ENCODE measurements around the gene TBC1D17. TPM values are rescaled to one million over a fixed set of nuclear protein-coding genes. Genes with fewer than 3 reads are reported as not detected.

Gene TBC1D17
- total RNA-seq, 2 donors from 2014 or later, result 40.7 to 47.3 TPM

GRCh38 chr19:49839713-49840112, 37.8 kb upstream of the TBC1D17 start:
- Mint-ChIP-seq H3K27me3 (ENCODE audit: insufficient read depth) (no peaks in the 10 kb centered on the region), H3K9me3 (no peaks in the 10 kb centered on the region), H3K4me1 (no peaks in the 10 kb centered on the region), H3K36me3 (ENCODE audit: low read depth) (peaks cover 55% of the 10 kb centered on the region), H3K4me3 (no peak overlapping the region), H3K27ac (no peak overlapping the region)
- TF ChIP-seq CTCF (conservative IDR thresholded peaks at IDR 0.05), result no peak
- Histone ChIP-seq H3K36me3 (ENCODE audit: control insufficient read depth, insufficient read depth, low read length) (peaks cover 24% of the 10 kb centered on the region), H3K4me1 (ENCODE audit: control insufficient read depth, insufficient read depth, low read length) (no peaks in the 10 kb centered on the region), H3K4me3 (ENCODE audit: low read length) (no peak overlapping the region), H3K27me3 (ENCODE audit: control insufficient read depth, insufficient read depth, low read length, poor library complexity, severe bottlenecking) (no peaks in the 10 kb centered on the region), H3K9ac (ENCODE audit: extremely low read depth, low read length, poor library complexity, severe bottlenecking) (no peak overlapping the region), H3K9me3 (ENCODE audit: control insufficient read depth, low read length) (no peaks in the 10 kb centered on the region), H3K27ac (ENCODE audit: low read depth, low read length) (no peak overlapping the region)
- WGBS, 2 experiments (ENCODE audit: insufficient coverage in 1 of 2, insufficient read length in 1 of 2), result 97 to 99% methylated on average over 10 to 11 of the region's 11 CpGs
- DNase-seq, result no peak

GRCh38 chr19:49840321-49840720, 37.2 kb upstream of the TBC1D17 start:
- H3K27ac ChIP-seq (ENCODE audit: low read depth, low read length), result no peak overlapping the region
- H3K9ac ChIP-seq (ENCODE audit: extremely low read depth, low read length, poor library complexity, severe bottlenecking), result no peak overlapping the region
- Mint-ChIP-seq H3K27me3 (ENCODE audit: insufficient read depth) (no peaks in the 10 kb centered on the region), H3K4me1 (no peaks in the 10 kb centered on the region), H3K36me3 (ENCODE audit: low read depth) (peaks cover 49% of the 10 kb centered on the region), H3K27ac (peak overlapping the region; percentile 41), H3K9me3 (no peaks in the 10 kb centered on the region), H3K4me3 (no peak overlapping the region)
- no peak for DNase-seq
- no peaks in the 10 kb centered on the region for H3K4me1 ChIP-seq (ENCODE audit: control insufficient read depth, insufficient read depth, low read length)
- no peak overlapping the region for H3K4me3 ChIP-seq (ENCODE audit: low read length)
- no peak for TF ChIP-seq CTCF (conservative IDR thresholded peaks at IDR 0.05)
- H3K27me3 ChIP-seq (ENCODE audit: control insufficient read depth, insufficient read depth, low read length, poor library complexity, severe bottlenecking), result no peaks in the 10 kb centered on the region
- no peaks in the 10 kb centered on the region for H3K9me3 ChIP-seq (ENCODE audit: control insufficient read depth, low read length)
- 91 to 96% methylated on average over 8 to 11 of the region's 11 CpGs for WGBS, 2 experiments (ENCODE audit: insufficient coverage in 1 of 2, insufficient read length in 1 of 2)
- H3K36me3 ChIP-seq (ENCODE audit: control insufficient read depth, insufficient read depth, low read length), result peaks cover 20% of the 10 kb centered on the region

GRCh38 chr19:49840736-49841249, 36.7 kb upstream of the TBC1D17 start:
- no peaks in the 10 kb centered on the region for H3K27me3 Mint-ChIP-seq (ENCODE audit: insufficient read depth)
- Histone ChIP-seq H3K4me3 (ENCODE audit: low read length) (no peak overlapping the region), H3K9me3 (ENCODE audit: control insufficient read depth, low read length) (no peaks in the 10 kb centered on the region), H3K9ac (ENCODE audit: extremely low read depth, low read length, poor library complexity, severe bottlenecking) (no peak overlapping the region), H3K27ac (ENCODE audit: low read depth, low read length) (no peak overlapping the region), H3K4me1 (ENCODE audit: control insufficient read depth, insufficient read depth, low read length) (no peaks in the 10 kb centered on the region), H3K27me3 (ENCODE audit: control insufficient read depth, insufficient read depth, low read length, poor library complexity, severe bottlenecking) (no peaks in the 10 kb centered on the region), H3K36me3 (ENCODE audit: control insufficient read depth, insufficient read depth, low read length) (peaks cover 19% of the 10 kb centered on the region)
- H3K27ac Mint-ChIP-seq, result peak overlapping the region; percentile 41
- DNase-seq, result no peak
- 94 to 95% methylated on average over 16 of the region's 17 CpGs for WGBS, 2 experiments (ENCODE audit: insufficient coverage in 1 of 2, insufficient read length in 1 of 2)
- H3K36me3 Mint-ChIP-seq (ENCODE audit: low read depth), result peaks cover 49% of the 10 kb centered on the region
- no peak for TF ChIP-seq CTCF (conservative IDR thresholded peaks at IDR 0.05)
- no peaks in the 10 kb centered on the region for H3K9me3 Mint-ChIP-seq
- H3K4me1 Mint-ChIP-seq, result no peaks in the 10 kb centered on the region
- H3K4me3 Mint-ChIP-seq, result no peak overlapping the region
